SU-DHL-6 (cell line): ENCODE data around the gene PDE3B.

Experiments used
- EZH2phosphoT487 ChIP-seq: fragments of 200-600 bp; sonication (generic), shearing (Covaris generic); conservative IDR thresholded peaks from 2 replicates; pipeline ENCODE4 v1.6.1; 2018; ENCODE audit warnings: mild to moderate bottlenecking, antibody characterized with exemption, low read length, moderate library complexity, mixed read lengths
- TF ChIP-seq, protein P1 (sequence below): fragments of 200-600 bp; sonication (generic); IDR thresholded peaks from one replicate; pipeline ENCODE4 v1.5.1; 2017; ENCODE audit warnings: antibody characterized with exemption, mild to moderate bottlenecking, low read length, moderate library complexity; ENCODE audit not compliant: insufficient read depth, poor library complexity, severe bottlenecking

DNA sequence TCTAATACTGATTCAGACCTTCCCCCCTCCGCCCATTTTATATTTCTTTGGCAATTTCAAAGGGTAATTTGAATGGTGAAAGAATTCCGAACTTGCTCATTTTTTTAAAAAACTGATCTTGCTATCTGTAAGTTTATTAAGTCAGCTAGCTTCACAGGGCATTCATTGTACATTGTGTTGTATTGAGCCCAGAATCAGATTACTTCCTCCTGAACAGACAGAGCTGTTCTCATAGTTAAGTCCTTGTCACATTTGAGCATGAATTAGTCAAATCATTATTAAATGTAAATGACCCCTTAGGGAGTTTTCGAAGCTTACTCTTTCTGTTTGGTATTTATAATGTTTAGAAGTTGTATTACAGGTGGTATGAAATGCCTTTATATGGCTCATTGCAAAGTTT lies 214.0 kb downstream of the PDE3B start:
- TF ChIP-seq, protein P1, sequence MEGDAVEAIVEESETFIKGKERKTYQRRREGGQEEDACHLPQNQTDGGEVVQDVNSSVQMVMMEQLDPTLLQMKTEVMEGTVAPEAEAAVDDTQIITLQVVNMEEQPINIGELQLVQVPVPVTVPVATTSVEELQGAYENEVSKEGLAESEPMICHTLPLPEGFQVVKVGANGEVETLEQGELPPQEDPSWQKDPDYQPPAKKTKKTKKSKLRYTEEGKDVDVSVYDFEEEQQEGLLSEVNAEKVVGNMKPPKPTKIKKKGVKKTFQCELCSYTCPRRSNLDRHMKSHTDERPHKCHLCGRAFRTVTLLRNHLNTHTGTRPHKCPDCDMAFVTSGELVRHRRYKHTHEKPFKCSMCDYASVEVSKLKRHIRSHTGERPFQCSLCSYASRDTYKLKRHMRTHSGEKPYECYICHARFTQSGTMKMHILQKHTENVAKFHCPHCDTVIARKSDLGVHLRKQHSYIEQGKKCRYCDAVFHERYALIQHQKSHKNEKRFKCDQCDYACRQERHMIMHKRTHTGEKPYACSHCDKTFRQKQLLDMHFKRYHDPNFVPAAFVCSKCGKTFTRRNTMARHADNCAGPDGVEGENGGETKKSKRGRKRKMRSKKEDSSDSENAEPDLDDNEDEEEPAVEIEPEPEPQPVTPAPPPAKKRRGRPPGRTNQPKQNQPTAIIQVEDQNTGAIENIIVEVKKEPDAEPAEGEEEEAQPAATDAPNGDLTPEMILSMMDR: no peak
- TF ChIP-seq EZH2phosphoT487: no peak
